Endothelial cell of umbilical vein (primary cell): ENCODE measurements around the gene TFAP2B.

Source experiments
- EZH2 ChIP-seq: IDR thresholded peaks from 2 replicates; pipeline ENCODE4 v1.6.1; 2012; ENCODE audit warnings: borderline replicate concordance, low read depth, mild to moderate bottlenecking, moderate library complexity, low read length, inconsistent platforms; ENCODE audit not compliant: severe bottlenecking
- MYC ChIP-seq: IDR thresholded peaks from one replicate; pipeline ENCODE4 v1.6.1; 2011; ENCODE audit warnings: mild to moderate bottlenecking, low read depth, low read length
- TF ChIP-seq, protein P1 (sequence below), 2 donors: IDR thresholded peaks; 1 replicate in 1 of 2; 2 replicates in 1 of 2; pipeline ENCODE4 v1.5.1; 2011; ENCODE audit warnings: low read length in 2 of 2, mild to moderate bottlenecking in 2 of 2, moderate library complexity in 2 of 2, control low read depth in 1 of 2, inconsistent platforms in 1 of 2, low read depth in 1 of 2; ENCODE audit not compliant: insufficient read depth in 1 of 2; ENCODE audit errors: extremely low read depth in 1 of 2

- TF ChIP-seq MYC (no peak), EZH2 (no peak)
- TF ChIP-seq, protein P1, sequence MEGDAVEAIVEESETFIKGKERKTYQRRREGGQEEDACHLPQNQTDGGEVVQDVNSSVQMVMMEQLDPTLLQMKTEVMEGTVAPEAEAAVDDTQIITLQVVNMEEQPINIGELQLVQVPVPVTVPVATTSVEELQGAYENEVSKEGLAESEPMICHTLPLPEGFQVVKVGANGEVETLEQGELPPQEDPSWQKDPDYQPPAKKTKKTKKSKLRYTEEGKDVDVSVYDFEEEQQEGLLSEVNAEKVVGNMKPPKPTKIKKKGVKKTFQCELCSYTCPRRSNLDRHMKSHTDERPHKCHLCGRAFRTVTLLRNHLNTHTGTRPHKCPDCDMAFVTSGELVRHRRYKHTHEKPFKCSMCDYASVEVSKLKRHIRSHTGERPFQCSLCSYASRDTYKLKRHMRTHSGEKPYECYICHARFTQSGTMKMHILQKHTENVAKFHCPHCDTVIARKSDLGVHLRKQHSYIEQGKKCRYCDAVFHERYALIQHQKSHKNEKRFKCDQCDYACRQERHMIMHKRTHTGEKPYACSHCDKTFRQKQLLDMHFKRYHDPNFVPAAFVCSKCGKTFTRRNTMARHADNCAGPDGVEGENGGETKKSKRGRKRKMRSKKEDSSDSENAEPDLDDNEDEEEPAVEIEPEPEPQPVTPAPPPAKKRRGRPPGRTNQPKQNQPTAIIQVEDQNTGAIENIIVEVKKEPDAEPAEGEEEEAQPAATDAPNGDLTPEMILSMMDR (IDR thresholded peaks at IDR 0.05; ENCODE audit: extremely low read depth in 1 of 2, insufficient read depth in 1 of 2, low read depth in 1 of 2, low read length in 2 of 2): no peak
Measured at GRCh38 chr6:50848989-50849795, 30.5 kb downstream of the TFAP2B start.
